Peyer's patch (tissue), 4 donors: ENCODE measurements around the gene LRFN5. TPM values are rescaled to one million over a fixed set of nuclear protein-coding genes. Genes with fewer than 3 reads are reported as not detected.
"Not testable (repeated sequence)": the region's sequence is repeated elsewhere in the genome, so short reads cannot be mapped to it uniquely, and the experiment has no call there.

ENCODE experiments used
- DNase-seq, 3 donors: peaks; one replicate each; pipeline ENCODE4 v3.0.0-alpha.2; 2017 to 2019
- H3K27ac ChIP-seq, 4 donors: fragments of 200-600 bp; sonication (generic); one replicate each; pipeline ENCODE4 v1.5.1; 2016 to 2019
- H3K27me3 ChIP-seq, 2 donors: fragments of 200-600 bp; sonication (generic); one replicate each; pipeline ENCODE4 v1.5.1; 2019
- H3K36me3 ChIP-seq, 3 donors: fragments of 200-600 bp; sonication (generic); one replicate each; pipeline ENCODE4 v1.5.1; 2016 to 2019
- H3K4me1 ChIP-seq, 4 donors: fragments of 200-600 bp; sonication (generic); one replicate each; pipeline ENCODE4 v1.5.1; 2016 to 2019
- H3K4me3 ChIP-seq, 4 donors: fragments of 200-600 bp; sonication (generic); 1 replicate in 3 of 4; 2 replicates in 1 of 4; pipeline ENCODE4 v1.5.1; 2016 to 2019; ENCODE audit warnings: mild to moderate bottlenecking in 1 of 4
- H3K9me3 ChIP-seq, 4 donors: fragments of 200-600 bp; sonication (generic); one replicate each; pipeline ENCODE4 v1.5.1; 2016 to 2019; ENCODE audit warnings: mild to moderate bottlenecking in 1 of 4
- POLR2A ChIP-seq, 2 donors: fragments of 450-650 bp; IDR thresholded peaks; one replicate each; pipeline ENCODE4 v1.5.1; 2017; ENCODE audit warnings: antibody characterized with exemption in 2 of 2, mild to moderate bottlenecking in 2 of 2, moderate library complexity in 2 of 2
- total RNA-seq, 4 donors: library from RNA; depleted of rRNA; stranded (reverse); fragments of >200 nt; gene quantifications; one replicate each; pipeline ENCODE4 v1.1.0, GENCODE V29; 2016
- TF ChIP-seq, protein P1 (sequence below), 6 experiments: fragments of 450-650 bp in 4 of 6; fragments of 200-600 bp in 2 of 6; sonication (generic) in 1 of 6; IDR thresholded peaks; one replicate each; pipeline ENCODE4 v1.5.1; 2017 to 2019; ENCODE audit warnings: antibody characterized with exemption in 6 of 6, mild to moderate bottlenecking in 3 of 6, moderate library complexity in 1 of 6

Gene LRFN5
- total RNA-seq, 4 donors from 2014 or later: 0.67 to 2.5 (median 1.7) TPM; not detected in 1

DNA sequence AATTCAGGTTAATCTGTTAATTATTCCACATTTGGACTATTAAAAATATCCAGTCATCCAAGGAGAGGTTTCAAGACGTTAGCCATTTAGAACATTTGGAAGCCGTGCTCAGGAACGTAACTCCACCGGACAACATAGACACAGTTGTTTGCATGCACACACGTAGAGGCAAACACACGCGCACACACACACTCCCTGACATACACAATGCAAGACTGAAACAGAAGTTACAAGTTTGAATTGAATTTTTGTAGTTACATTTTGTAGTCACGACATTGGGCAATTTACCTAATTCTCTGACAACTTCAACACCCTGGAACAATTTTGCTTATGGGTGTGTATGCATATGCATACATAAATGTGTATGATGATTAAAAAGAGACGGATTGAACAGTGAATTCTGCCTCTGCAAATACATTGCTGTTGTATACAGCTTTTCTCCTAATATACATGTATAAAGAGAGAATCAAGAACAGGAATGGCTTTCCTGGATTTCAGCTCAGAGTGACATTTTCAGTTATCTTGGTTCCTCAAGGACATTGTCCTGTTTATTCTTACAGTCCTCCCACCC is 298.8 kb downstream of the LRFN5 start:
- no peak overlapping the region for H3K27ac ChIP-seq
- TF ChIP-seq, protein P1, sequence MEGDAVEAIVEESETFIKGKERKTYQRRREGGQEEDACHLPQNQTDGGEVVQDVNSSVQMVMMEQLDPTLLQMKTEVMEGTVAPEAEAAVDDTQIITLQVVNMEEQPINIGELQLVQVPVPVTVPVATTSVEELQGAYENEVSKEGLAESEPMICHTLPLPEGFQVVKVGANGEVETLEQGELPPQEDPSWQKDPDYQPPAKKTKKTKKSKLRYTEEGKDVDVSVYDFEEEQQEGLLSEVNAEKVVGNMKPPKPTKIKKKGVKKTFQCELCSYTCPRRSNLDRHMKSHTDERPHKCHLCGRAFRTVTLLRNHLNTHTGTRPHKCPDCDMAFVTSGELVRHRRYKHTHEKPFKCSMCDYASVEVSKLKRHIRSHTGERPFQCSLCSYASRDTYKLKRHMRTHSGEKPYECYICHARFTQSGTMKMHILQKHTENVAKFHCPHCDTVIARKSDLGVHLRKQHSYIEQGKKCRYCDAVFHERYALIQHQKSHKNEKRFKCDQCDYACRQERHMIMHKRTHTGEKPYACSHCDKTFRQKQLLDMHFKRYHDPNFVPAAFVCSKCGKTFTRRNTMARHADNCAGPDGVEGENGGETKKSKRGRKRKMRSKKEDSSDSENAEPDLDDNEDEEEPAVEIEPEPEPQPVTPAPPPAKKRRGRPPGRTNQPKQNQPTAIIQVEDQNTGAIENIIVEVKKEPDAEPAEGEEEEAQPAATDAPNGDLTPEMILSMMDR (IDR thresholded peaks at IDR 0.05): no peak
- TF ChIP-seq POLR2A (IDR thresholded peaks at IDR 0.05): no peak
- no peaks in the 10 kb centered on the region for H3K9me3 ChIP-seq
- H3K4me1 ChIP-seq: no peaks in the 10 kb centered on the region
- no peak for DNase-seq
- no peak overlapping the region for H3K4me3 ChIP-seq
- no peaks in the 10 kb centered on the region for H3K27me3 ChIP-seq
- no peaks in the 10 kb centered on the region for H3K36me3 ChIP-seq

DNA sequence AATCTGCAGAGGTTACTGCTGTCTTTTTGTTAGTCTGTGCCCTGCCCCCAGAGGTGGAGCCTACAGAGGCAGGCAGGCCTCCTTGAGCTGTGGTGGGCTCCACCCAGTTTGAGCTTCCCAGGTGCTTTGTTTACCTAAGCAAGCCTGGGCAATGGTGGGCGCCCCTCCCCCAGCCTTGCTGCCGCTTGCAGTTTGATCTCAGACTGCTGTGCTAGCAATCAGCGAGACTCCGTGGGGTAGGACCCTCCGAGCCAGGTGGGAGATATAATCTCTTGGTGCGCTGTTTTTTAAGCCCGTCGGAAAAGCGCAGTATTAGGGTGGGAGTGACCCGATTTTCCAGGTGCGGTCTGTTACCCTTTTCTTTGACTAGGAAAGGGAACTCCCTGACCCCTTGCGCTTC is 304.5 kb downstream of the LRFN5 start:
- not testable (repeated sequence) for H3K27ac ChIP-seq, H3K9me3 ChIP-seq, H3K4me1 ChIP-seq, H3K27me3 ChIP-seq, H3K4me3 ChIP-seq, DNase-seq, H3K36me3 ChIP-seq

DNA sequence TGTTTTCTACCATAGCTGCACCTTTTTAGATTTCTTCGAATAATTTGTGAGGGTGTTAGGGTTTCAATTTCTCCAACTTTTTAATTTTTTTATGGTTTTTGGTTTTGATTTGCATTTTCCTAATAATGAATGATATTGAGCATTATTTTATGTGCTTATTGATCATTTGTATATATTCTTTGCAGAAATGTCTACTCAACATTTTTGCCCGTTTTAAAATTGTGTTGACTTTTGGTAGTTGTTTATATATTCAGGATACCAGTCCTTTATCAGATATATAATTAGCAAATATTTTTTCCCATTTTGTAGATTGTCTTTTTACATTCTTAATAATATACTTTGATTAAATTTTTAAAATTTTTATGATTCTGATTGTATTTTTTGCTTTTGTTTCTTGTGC is 306.7 kb downstream of the LRFN5 start:
- Histone ChIP-seq H3K4me3 (no peak overlapping the region), H3K9me3 (no peaks in the 10 kb centered on the region), H3K27me3 (no peaks in the 10 kb centered on the region), H3K27ac (no peak overlapping the region), H3K36me3 (no peaks in the 10 kb centered on the region), H3K4me1 (no peaks in the 10 kb centered on the region)
- TF ChIP-seq, protein P1 (IDR thresholded peaks at IDR 0.05): no peak
- no peak for TF ChIP-seq POLR2A (IDR thresholded peaks at IDR 0.05)
- DNase-seq: no peak

DNA sequence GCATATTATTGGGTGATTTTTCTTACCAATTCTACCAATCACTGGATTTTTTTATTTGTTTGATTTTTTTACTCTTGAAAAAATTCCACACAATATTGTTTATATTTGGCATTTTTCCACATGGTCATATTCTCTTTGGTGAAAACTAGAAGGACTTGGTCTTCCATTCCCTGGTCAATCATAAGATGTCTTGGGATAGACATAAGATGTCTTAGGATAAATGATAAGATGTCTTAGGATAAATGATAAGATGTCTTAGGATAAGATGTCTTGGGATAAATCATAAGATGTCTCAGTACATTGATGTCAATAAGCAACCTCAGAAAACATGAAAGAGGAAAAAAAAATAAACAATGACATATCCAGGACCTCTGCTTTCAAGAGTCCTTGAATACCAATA is 309.1 kb downstream of the LRFN5 start:
- no peak for DNase-seq
- no peaks in the 10 kb centered on the region for H3K9me3 ChIP-seq
- no peak overlapping the region for H3K27ac ChIP-seq
- no peaks in the 10 kb centered on the region for H3K36me3 ChIP-seq
- H3K4me3 ChIP-seq: no peak overlapping the region
- H3K27me3 ChIP-seq: no peaks in the 10 kb centered on the region
- H3K4me1 ChIP-seq: no peaks in the 10 kb centered on the region
- TF ChIP-seq POLR2A (IDR thresholded peaks at IDR 0.05): no peak
- TF ChIP-seq, protein P1 (IDR thresholded peaks at IDR 0.05): no peak

DNA sequence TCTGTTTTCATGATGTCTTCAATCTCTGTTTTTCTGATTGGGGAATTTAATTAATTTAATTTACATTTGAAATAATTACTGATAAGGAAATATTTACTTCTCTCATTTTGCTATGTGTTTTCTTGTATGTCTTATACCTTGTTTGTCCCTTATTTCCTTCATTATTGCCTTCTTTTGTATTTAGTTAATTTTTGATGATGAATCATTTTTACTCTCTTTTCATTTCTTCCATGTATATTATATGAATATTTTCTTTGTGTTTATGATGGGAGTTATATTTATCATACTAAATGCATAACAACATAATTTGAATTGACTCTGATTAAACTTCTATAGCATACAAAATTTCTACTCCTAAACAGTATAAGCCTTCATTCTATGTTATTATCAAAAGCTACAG is 309.6 kb downstream of the LRFN5 start:
- no peak overlapping the region for H3K27ac ChIP-seq
- no peak for TF ChIP-seq POLR2A (IDR thresholded peaks at IDR 0.05)
- TF ChIP-seq, protein P1 (IDR thresholded peaks at IDR 0.05): no peak
- no peak overlapping the region for H3K4me3 ChIP-seq
- no peaks in the 10 kb centered on the region for H3K27me3 ChIP-seq
- no peaks in the 10 kb centered on the region for H3K9me3 ChIP-seq
- no peaks in the 10 kb centered on the region for H3K36me3 ChIP-seq
- no peak for DNase-seq
- no peaks in the 10 kb centered on the region for H3K4me1 ChIP-seq

DNA sequence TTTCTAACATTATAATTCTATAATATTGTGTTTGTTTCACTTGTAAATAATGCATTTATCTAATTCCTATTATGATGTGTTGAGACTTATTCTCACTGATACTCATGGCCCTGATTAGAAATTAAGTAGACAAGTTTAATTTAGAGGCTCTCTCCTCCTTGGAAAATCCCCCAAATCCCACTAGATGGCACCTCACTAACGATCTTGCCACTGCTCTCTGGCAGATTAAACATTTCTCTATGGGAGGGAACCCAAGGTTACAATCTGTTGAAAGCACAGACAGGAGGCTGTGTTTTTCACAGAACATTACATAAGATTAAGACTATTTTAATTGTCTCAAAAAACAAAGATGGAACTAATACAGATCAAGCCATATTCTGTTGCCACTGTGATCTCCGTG is 318.7 kb downstream of the LRFN5 start:
- Histone ChIP-seq H3K4me3 (no peak overlapping the region), H3K27me3 (no peaks in the 10 kb centered on the region), H3K36me3 (no peaks in the 10 kb centered on the region), H3K4me1 (no peaks in the 10 kb centered on the region), H3K9me3 (no peaks in the 10 kb centered on the region), H3K27ac (no peak overlapping the region)
- no peak for DNase-seq
- TF ChIP-seq, protein P1 (IDR thresholded peaks at IDR 0.05): peak in 1 of 6 experiments; percentile 20
- TF ChIP-seq POLR2A (IDR thresholded peaks at IDR 0.05): no peak
